Measurements from ENCODE around the gene IFI27L1.

IFI27L1 gene

GRCh38 chr14:94136575-94137331 lies 55.6 kb downstream of the IFI27L1 start:
- peak; percentile 83 for DNase-seq (ENCODE audit: low read depth)

- DNase-seq (ENCODE audit: low read depth): no peak
Observed at GRCh38 chr14:94138251-94138650, 57.1 kb downstream of the IFI27L1 start.

DNA sequence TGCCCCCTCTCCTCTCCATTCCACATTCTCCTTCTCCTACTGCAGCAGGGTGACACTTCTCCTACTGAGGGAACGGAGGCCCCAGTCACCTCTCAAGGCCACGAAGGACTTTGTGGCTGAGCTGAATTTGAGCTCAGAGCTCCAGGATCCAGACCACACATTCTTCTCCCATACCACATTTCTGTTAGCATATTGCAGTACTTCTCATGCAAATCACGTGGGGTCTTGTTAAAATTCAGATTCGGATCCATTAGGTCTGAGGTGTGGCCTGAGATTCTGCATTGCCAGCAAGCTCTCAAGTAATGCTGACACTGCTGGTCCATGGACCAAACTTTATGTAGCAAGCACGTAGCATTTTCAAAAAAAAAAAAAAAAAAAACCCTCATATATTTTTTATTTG lies 57.9 kb downstream of the IFI27L1 start:
- DNase-seq (ENCODE audit: low read depth): no peak

DNA sequence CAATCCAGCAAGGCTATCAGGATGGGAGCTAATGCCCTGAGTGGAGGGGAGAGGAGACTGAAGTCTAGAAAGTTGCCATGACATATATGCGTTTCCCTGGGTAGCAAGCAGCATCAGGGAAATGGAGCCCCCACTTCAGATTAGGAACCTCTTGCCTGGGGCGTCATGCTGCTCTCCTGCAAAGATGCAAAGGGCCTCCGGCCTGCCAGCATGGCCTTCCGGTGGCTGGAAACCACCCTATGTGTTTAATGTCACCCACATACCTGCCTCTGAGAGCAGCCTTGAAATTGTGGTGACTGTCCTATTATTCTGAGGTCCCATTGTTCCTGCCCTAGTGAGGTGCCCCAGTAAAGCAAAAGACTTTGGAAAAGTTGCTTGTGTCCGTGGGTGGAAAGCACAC lies 58.3 kb downstream of the IFI27L1 start:
- no peak for DNase-seq (ENCODE audit: low read depth)

DNA sequence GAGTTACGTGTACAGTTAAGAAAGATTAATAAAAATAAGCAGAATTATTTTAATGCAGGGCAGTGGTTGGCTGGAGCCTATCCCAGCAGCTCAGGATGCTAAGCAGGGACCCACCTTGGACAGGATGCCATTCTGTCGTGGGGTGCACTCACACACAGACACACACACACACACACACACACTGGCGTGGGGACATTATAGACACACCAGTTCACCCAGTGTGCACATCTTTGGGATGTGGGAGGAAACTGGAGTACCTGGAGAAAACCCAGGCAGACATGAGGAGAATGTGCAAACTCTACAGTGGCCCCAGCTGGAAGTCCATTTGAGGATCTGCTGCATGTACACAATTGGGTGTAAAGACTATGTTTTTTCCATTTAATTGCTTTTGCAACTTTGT lies 61.1 kb downstream of the IFI27L1 start:
- no peak for DNase-seq (ENCODE audit: low read depth)

DNA sequence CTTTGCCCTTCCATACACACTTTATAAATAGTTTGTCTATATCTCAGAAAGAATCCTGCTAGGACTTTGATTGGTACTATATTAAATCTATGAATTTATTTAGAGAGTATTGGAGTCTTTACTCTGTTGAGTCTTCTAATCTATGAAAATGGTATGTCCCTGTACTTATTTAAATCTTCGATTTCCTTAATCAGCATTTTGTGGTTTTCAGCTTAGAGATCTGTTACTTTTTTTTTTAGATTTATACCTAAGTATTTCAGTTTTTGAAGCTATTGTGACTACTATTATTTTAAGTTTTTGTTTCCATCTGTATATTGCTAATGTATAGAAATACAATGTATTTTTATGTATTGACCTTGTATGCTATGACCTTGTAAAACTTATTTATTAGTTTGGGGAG lies 61.7 kb downstream of the IFI27L1 start:
- no peak for DNase-seq (ENCODE audit: low read depth)

- DNase-seq (ENCODE audit: low read depth): no peak
Observed at GRCh38 chr14:94143239-94143638, 62.1 kb downstream of the IFI27L1 start.

GRCh38 chr14:94143711-94144110 lies 62.6 kb downstream of the IFI27L1 start:
- no peak for DNase-seq (ENCODE audit: low read depth)

DNA sequence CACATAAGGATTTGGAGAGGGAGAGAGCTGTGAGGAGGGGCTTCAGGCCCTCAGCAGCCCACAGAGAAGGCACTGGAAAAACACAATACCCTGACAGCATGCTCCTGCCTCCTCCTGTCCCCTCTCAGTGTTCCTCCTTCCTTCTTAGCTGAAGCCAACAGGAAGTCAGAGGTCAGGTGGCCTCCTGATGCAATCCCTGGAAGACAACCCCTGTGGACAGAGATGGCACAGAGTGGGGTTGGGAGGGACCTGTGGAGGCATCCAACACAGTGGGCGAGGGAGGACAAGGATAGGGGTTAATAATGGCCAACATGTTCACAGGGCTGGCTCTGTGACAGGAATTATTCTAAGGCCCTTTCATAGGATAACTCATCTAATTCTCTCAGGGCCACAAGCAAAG lies 63.7 kb downstream of the IFI27L1 start:
- no peak for DNase-seq (ENCODE audit: low read depth)

DNA sequence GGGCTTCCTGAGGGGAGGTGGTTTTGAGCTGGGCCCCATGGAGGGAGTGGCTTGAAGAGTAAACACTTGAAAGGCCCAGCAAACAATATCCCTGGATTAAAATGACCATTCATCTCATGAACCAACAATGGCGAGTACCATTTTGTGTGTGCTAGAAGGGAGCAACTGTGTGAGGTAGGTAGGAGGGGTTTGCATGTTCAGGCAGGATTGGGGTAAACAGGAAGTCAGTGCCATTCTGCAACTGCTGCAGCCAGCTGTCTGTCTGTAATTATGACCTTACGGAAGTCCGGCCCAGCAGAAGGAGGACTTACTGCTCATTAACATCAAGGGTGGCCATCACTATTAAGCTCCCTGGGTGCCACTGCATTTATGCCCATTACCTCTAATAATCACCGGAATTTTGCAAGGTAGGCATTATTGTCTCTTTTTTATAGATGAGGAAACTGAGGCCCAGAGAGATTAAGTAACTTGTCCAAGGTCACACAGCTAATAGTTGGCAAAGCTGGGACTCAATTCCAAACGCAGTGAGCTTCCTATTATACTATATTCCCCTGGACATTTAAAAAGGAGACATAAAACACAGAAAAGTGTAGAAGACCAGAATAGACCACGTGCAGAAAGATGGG lies 64.9 kb downstream of the IFI27L1 start:
- DNase-seq (ENCODE audit: low read depth): no peak

All from activated T-cell treated with anti-CD3 and anti-CD28 coated beads for 24 hours (primary cell).